HG03196 (cell line): ENCODE measurements around the gene DLGAP1.
"Not testable (repeated sequence)": the region's sequence is repeated elsewhere in the genome, so short reads cannot be mapped to it uniquely, and the experiment has no call there.

Experiments used
- ATAC-seq: cut with Tn5 transposase; IDR thresholded peaks from one replicate; pipeline ENCODE4 v1.9.1; 2021; ENCODE audit not compliant: unreplicated experiment

The DLGAP1 gene

GRCh38 chr18:3615374-3615985 is 839.6 kb downstream of the DLGAP1 start:
- ATAC-seq, result no peak

- no peak for ATAC-seq
These were observed 842.8 kb downstream of the DLGAP1 start for GRCh38 chr18:3612315-3612714.

GRCh38 chr18:3611313-3612090 is 843.6 kb downstream of the DLGAP1 start:
- ATAC-seq, result no peak

GRCh38 chr18:3610813-3611212 is 844.3 kb downstream of the DLGAP1 start:
- ATAC-seq, result no peak

- ATAC-seq, result no peak
These were observed 844.9 kb downstream of the DLGAP1 start for GRCh38 chr18:3610188-3610708.

- no peak for ATAC-seq
These were observed 846.6 kb downstream of the DLGAP1 start for GRCh38 chr18:3608488-3608887.

GRCh38 chr18:3608099-3608453 is 847.0 kb downstream of the DLGAP1 start:
- not testable (repeated sequence) for ATAC-seq

- no peak for ATAC-seq
These were observed 847.6 kb downstream of the DLGAP1 start for GRCh38 chr18:3607309-3608098.

- ATAC-seq, result not testable (repeated sequence)
These were observed 848.2 kb downstream of the DLGAP1 start for GRCh38 chr18:3606863-3607262.

- no peak for ATAC-seq
These were observed 849.1 kb downstream of the DLGAP1 start for GRCh38 chr18:3605954-3606443.

- no peak for ATAC-seq
These were observed 849.6 kb downstream of the DLGAP1 start for GRCh38 chr18:3605486-3605952.

GRCh38 chr18:3604498-3605408 is 850.4 kb downstream of the DLGAP1 start:
- peak; percentile 86 for ATAC-seq

- no peak for ATAC-seq
These were observed 850.9 kb downstream of the DLGAP1 start for GRCh38 chr18:3604235-3604497.

- ATAC-seq, result no peak
These were observed 851.5 kb downstream of the DLGAP1 start for GRCh38 chr18:3603421-3604234.

- not testable (repeated sequence) for ATAC-seq
These were observed 853.9 kb downstream of the DLGAP1 start for GRCh38 chr18:3601106-3601755.

GRCh38 chr18:3599861-3600260 is 855.2 kb downstream of the DLGAP1 start:
- no peak for ATAC-seq

- ATAC-seq, result no peak
These were observed 855.9 kb downstream of the DLGAP1 start for GRCh38 chr18:3599195-3599594.

GRCh38 chr18:3598581-3598980 is 856.5 kb downstream of the DLGAP1 start:
- no peak for ATAC-seq
